ENCODE results near the gene LST1.
"Not testable (repeated sequence)": the region's sequence is repeated elsewhere in the genome, so short reads cannot be mapped to it uniquely, and the experiment has no call there.

The LST1 gene

GRCh38 chr6:31548544-31548873 is 37.6 kb upstream of the LST1 start:
- TF ChIP-seq JUND (IDR thresholded peaks at IDR 0.05; ENCODE audit: low read depth): no peak
- DNase-seq (ENCODE audit: low read depth in 1 of 2, low spot score in 1 of 2): no peak

GRCh38 chr6:31551371-31551770 is 34.7 kb upstream of the LST1 start:
- in situ Hi-C loops (cut with HindIII; ENCODE audit: low pct_unique_long_range_greater_than_20kb, low sequenced_read_pairs): not testable (repeated sequence)
- DNase-seq (ENCODE audit: low read depth in 1 of 2, low spot score in 1 of 2): peak in 1 of 2 experiments; percentile 59

More at GRCh38 chr6:31548544-31548873, 37.6 kb upstream of the LST1 start:
- in situ Hi-C loops (cut with HindIII; ENCODE audit: low pct_unique_long_range_greater_than_20kb, low sequenced_read_pairs): no loop called here

DNA sequence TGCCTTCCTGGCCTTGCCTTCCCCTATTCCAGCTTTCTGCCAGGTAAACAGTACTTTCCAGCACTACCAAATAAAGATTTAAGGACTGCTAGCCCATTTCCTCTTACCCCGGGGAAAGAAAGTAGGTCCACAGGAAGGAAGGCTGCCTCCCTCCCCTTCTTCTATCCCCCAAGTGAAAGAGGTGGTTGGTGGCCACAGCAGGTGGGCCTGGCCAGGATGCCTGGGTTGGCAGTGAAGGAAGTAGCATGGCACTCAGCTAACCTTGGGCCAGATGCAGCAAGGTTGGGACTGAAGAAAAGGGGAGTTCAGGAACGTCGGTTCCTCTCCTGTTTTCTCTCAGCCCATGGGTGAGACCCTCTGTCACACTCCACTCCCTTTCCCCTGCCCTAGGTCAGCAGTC is 29.8 kb upstream of the LST1 start:
- in situ Hi-C loops (cut with HindIII; ENCODE audit: low pct_unique_long_range_greater_than_20kb, low sequenced_read_pairs): no loop called here
- TF ChIP-seq JUND (IDR thresholded peaks at IDR 0.05; ENCODE audit: low read depth): no peak
- no peak for DNase-seq (ENCODE audit: low read depth in 1 of 2, low spot score in 1 of 2)

DNA sequence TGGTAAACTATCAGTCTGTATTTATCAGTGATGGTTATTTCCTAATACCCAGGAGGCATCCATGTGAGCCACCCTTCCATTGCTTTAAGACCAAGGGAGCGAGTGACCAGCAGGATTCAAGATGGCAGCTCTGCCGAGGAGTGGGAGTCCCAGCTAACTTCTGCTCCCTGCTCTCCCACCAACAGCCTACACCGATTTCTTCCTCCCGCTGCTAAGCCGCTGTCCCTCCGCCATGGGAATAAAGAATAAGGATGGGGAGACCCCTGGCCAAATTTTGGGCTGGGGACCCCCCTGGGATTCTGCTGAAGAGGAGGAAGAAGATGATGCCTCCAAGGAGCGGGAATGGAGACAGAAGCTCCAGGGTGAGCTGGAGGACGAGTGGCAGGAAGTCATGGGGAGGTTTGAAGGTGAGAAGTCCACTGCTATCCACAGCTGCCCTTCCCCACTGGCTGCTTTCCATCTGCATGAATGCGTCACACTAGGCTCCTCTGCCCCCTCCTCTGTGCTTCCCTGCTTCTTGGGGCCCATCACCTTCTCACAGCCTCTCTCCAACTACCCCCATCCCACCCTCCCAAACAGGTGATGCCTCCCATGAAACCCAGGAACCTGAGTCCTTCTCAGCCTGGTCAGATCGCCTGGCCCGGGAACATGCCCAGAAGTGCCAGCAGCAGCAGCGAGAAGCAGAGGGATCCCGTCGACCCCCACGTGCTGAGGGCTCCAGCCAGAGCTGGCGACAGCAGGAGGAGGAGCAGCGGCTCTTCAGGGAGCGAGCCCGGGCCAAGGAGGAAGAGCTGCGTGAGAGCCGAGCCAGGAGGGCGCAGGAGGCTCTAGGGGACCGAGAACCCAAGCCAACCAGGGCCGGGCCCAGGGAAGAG is 28.4 kb upstream of the LST1 start:
- in situ Hi-C loops (cut with HindIII; ENCODE audit: low pct_unique_long_range_greater_than_20kb, low sequenced_read_pairs): no loop called here
- no peak for DNase-seq (ENCODE audit: low read depth in 1 of 2, low spot score in 1 of 2)
- TF ChIP-seq JUND (IDR thresholded peaks at IDR 0.05; ENCODE audit: low read depth): no peak

- TF ChIP-seq JUND (IDR thresholded peaks at IDR 0.05; ENCODE audit: low read depth): no peak
- in situ Hi-C loops (cut with HindIII; ENCODE audit: low pct_unique_long_range_greater_than_20kb, low sequenced_read_pairs): no loop called here
- no peak for DNase-seq (ENCODE audit: low read depth in 1 of 2, low spot score in 1 of 2)
These were observed 27.8 kb upstream of the LST1 start for GRCh38 chr6:31558318-31558625.

DNA sequence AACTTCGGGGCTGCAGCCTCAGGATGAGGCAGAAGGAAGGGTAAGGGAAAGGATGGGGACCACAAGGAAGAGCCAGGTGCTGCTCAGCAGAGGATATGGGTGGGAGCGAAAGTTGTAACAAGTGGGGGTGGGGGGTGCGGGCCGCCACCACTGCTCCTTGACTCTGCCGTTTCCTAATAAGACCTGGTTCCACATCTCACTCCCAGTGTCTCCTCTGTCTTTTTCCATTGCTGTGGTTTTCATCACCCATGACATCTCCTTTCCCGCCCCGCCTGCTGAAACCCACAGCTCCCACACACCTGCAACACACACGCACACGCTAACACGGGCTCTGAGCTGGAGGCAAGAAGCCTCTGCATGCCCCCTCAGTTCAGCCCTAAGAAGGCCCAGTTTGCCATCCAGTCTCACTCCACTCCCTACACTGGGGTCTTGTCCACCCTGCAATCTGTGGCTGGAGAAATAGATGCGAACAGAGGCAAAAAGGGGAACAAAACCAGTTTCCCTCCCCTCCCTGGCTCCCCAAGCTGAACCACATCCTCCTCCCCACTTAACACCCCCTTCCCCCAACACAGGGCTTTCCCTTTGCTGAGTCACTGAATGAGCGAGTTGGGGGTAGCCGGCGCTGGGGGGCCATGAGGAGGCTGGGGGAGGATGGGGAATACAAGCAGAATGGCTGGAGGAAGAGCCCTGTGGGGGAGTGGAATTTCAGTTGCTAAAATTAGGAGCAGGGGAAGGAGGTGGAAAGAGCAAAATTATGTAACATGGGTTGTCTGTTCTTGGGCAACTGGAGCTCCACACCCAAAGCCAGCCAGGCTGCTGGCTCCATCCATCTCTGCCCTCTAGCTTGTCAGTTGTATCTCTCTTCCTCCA is 27.2 kb upstream of the LST1 start:
- TF ChIP-seq JUND (IDR thresholded peaks at IDR 0.05; ENCODE audit: low read depth): no peak
- DNase-seq (ENCODE audit: low read depth in 1 of 2, low spot score in 1 of 2): no peak
- in situ Hi-C loops (cut with HindIII; ENCODE audit: low pct_unique_long_range_greater_than_20kb, low sequenced_read_pairs): no loop called here

- no peak for DNase-seq (ENCODE audit: low read depth in 1 of 2, low spot score in 1 of 2)
- in situ Hi-C loops (cut with HindIII; ENCODE audit: low pct_unique_long_range_greater_than_20kb, low sequenced_read_pairs): no loop called here
- no peak for TF ChIP-seq JUND (IDR thresholded peaks at IDR 0.05; ENCODE audit: low read depth)
These were observed 26.5 kb upstream of the LST1 start for GRCh38 chr6:31559606-31559957.

GRCh38 chr6:31559958-31560696 is 25.9 kb upstream of the LST1 start:
- TF ChIP-seq JUND (IDR thresholded peaks at IDR 0.05; ENCODE audit: low read depth): no peak
- DNase-seq (ENCODE audit: low read depth in 1 of 2, low spot score in 1 of 2): no peak
- in situ Hi-C loops (cut with HindIII; ENCODE audit: low pct_unique_long_range_greater_than_20kb, low sequenced_read_pairs): no loop called here

DNA sequence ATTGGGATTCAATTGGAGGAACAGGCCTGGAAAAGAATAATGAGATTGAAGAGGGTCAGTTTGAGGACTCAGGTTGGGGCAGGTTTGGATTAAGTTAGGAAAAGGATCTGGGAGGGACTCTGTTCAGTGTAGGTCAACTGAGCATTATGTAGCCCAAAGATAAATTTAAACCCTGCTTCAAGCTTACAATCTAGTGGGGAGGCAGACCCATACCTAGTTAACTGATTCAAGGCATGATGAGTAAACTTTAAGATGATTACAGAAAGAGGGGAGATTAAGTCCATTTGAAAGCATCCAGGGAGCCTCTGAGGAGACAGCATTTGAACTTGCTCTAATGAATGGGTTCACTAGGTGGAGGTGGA is 25.4 kb upstream of the LST1 start:
- no peak for TF ChIP-seq JUND (IDR thresholded peaks at IDR 0.05; ENCODE audit: low read depth)
- in situ Hi-C loops (cut with HindIII; ENCODE audit: low pct_unique_long_range_greater_than_20kb, low sequenced_read_pairs): no loop called here

GRCh38 chr6:31567531-31568370 is 18.3 kb upstream of the LST1 start:
- in situ Hi-C loops (cut with HindIII; ENCODE audit: low pct_unique_long_range_greater_than_20kb, low sequenced_read_pairs): no loop called here
- no peak for DNase-seq (ENCODE audit: low read depth in 1 of 2, low spot score in 1 of 2)
- no peak for TF ChIP-seq JUND (IDR thresholded peaks at IDR 0.05; ENCODE audit: low read depth)

More for the DNA sequence above, 25.4 kb upstream of the LST1 start:
- no peak for DNase-seq (ENCODE audit: low read depth in 1 of 2, low spot score in 1 of 2)

- no peak for TF ChIP-seq JUND (IDR thresholded peaks at IDR 0.05; ENCODE audit: low read depth)
- in situ Hi-C loops (cut with HindIII; ENCODE audit: low pct_unique_long_range_greater_than_20kb, low sequenced_read_pairs): no loop called here
- no peak for DNase-seq (ENCODE audit: low read depth in 1 of 2, low spot score in 1 of 2)
These were observed 17.5 kb upstream of the LST1 start for GRCh38 chr6:31568537-31568961.

DNA sequence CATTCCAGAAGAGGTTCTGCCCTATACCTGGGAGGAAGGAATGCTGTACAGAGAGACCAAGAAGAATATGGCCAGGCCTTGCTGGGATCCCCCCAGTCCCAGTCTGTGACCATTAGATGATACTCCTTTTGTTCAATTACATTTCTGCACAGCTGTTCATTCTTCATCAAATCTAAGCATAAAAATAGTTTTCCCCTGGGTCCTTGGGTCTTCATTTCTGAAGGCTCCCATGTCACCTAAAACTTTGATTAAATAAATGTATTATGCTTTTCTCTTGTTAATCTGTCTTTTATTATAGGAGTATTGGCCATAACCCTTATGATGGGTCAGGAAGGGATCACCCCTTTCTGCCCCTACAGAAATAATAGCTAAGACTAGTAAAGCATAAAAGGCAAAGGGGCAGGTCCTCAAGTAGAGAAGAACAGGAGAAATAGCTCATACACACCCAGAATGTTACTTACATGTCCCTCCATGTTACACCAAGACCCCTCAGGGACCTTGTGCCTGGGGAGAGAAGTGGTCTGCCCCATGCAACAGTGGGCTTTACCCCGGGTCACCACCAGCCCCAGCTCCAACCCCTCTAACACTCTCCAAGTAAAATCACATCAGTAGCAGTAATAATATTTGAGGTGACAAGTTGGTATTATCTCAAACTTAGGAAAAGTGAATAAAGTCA is 16.1 kb upstream of the LST1 start:
- no peak for TF ChIP-seq JUND (IDR thresholded peaks at IDR 0.05; ENCODE audit: low read depth)
- in situ Hi-C loops (cut with HindIII; ENCODE audit: low pct_unique_long_range_greater_than_20kb, low sequenced_read_pairs): no loop called here
- no peak for DNase-seq (ENCODE audit: low read depth in 1 of 2, low spot score in 1 of 2)

Data from T47D (cell line).